HCT116 (cell line): ENCODE data around the gene ZBTB16. TPM values are rescaled to one million over a fixed set of nuclear protein-coding genes. Genes with fewer than 3 reads are reported as not detected.
A peak's percentile ranks its signal among the peaks of the same experiment; 100 is the strongest.

Experiments
- ATAC-seq: fragments of 200-7000 bp; cut with Tn5 transposase; 2 replicates; pipeline ENCODE4 v1.9.1; 2020; ENCODE audit warnings: mild to moderate bottlenecking, moderate library complexity
- BruUV-seq: library from RNA; stranded (reverse); fragments of 400-500 nt; replicated peaks from 2 replicates; lab custom pipeline; 2021; lab: Mats Ljungman, UMichigan
- CTCF ChIA-PET: fragments of 300-600 bp; sonication (Branson Sonifier 250); formaldehyde crosslinking; loops from one replicate; lab custom pipeline; 2021; ENCODE audit warnings: antibody characterized with exemption; lab: Charles Lee
- POLR2A ChIA-PET: fragments of 300-600, 350-600 bp; sonication (Branson Sonifier 250); formaldehyde crosslinking; loops from one replicate; lab custom pipeline; 2021; ENCODE audit warnings: antibody characterized with exemption; lab: Charles Lee
- RAD21 ChIA-PET, 2 experiments: fragments of 300-600 bp; sonication (Branson Sonifier 250); formaldehyde crosslinking; loops; one replicate each; lab custom pipeline; 2023; ENCODE audit warnings: low total read pairs in 2 of 2; ENCODE audit not compliant: uncharacterized antibody in 2 of 2, unreplicated experiment in 2 of 2, low non-redundant PET in 1 of 2; lab: Charles Lee
- DNase-seq: peaks from one replicate; pipeline ENCODE4 v3.0.0-alpha.2; 2010; ENCODE audit warnings: low read depth, low spot score
- H2AFZ ChIP-seq: fragments of 200-600 bp; shearing (Covaris generic), sonication (generic); 2 replicates; pipeline ENCODE4 v1.6.1; 2017; ENCODE audit warnings: low read depth, mixed run types, mixed read lengths, antibody characterized with exemption, low read length; ENCODE audit not compliant: poor library complexity, severe bottlenecking
- H3K27ac ChIP-seq: 2 replicates; pipeline ENCODE4 v1.5.1; 2012; ENCODE audit warnings: low read depth, low read length
- H3K27me3 ChIP-seq: fragments of 200-600 bp; sonication (generic); 2 replicates; pipeline ENCODE4 v1.6.1; 2016; ENCODE audit warnings: mixed run types, low read length, mixed read lengths; ENCODE audit not compliant: insufficient read depth
- H3K36me3 ChIP-seq, 2 experiments: fragments of 200-500 bp in 1 of 2; fragments of 200-600 bp in 1 of 2; sonication (Bioruptor generic) in 1 of 2; sonication (generic) in 1 of 2; 2 replicates each; pipeline versions ENCODE4 v1.5.1 to v1.6.1; 2014 to 2016; ENCODE audit warnings: low read length in 2 of 2, inconsistent platforms in 1 of 2, mixed read lengths in 1 of 2, mixed run types in 1 of 2; ENCODE audit not compliant: insufficient read depth in 2 of 2, control insufficient read depth in 1 of 2
- H3K4me1 ChIP-seq, 2 experiments: fragments of 200-600 bp in 1 of 2; sonication (generic) in 1 of 2; 2 replicates each; pipeline versions ENCODE4 v1.5.1 to v1.6.1; 2012 to 2017; ENCODE audit warnings: low read length in 2 of 2, inconsistent platforms in 1 of 2, mild to moderate bottlenecking in 1 of 2, mixed read lengths in 1 of 2, mixed run types in 1 of 2, moderate library complexity in 1 of 2; ENCODE audit not compliant: insufficient read depth in 2 of 2, control insufficient read depth in 1 of 2
- H3K4me2 ChIP-seq: fragments of 200-600 bp; sonication (generic); 2 replicates; pipeline ENCODE4 v1.6.1; 2017; ENCODE audit warnings: mixed run types, low read length, mixed read lengths
- H3K4me3 ChIP-seq, 2 experiments: fragments of 200-600 bp in 1 of 2; sonication (generic) in 1 of 2; replicated peaks in 1 of 2; 2 replicates each; pipeline ENCODE4 v1.5.1; 2011 to 2016; ENCODE audit warnings: low read length in 2 of 2, control low read depth in 1 of 2, low read depth in 1 of 2, mild to moderate bottlenecking in 1 of 2, mixed read lengths in 1 of 2, mixed run types in 1 of 2
- H3K79me2 ChIP-seq: fragments of 200-600 bp; sonication (generic); 2 replicates; pipeline ENCODE4 v1.6.1; 2017; ENCODE audit warnings: mild to moderate bottlenecking, mixed run types, low read length, moderate library complexity, mixed read lengths; ENCODE audit not compliant: insufficient read depth
- H3K9ac ChIP-seq: fragments of 200-600 bp; sonication (generic); 2 replicates; pipeline ENCODE4 v1.6.1; 2016; ENCODE audit warnings: low read length, mixed read lengths
- H3K9me2 ChIP-seq: fragments of 200-600 bp; sonication (generic), shearing (Covaris generic); 2 replicates; pipeline ENCODE4 v1.6.1; 2017; ENCODE audit warnings: mixed run types, mild to moderate bottlenecking, moderate library complexity; ENCODE audit not compliant: insufficient read depth
- H3K9me3 ChIP-seq, 2 experiments: fragments of 200-500 bp in 1 of 2; fragments of 200-600 bp in 1 of 2; sonication (Bioruptor generic) in 1 of 2; sonication (generic) in 1 of 2; 2 replicates each; pipeline ENCODE4 v1.6.1; 2014 to 2017; ENCODE audit warnings: low read length in 2 of 2, mixed read lengths in 2 of 2, inconsistent platforms in 1 of 2, low read depth in 1 of 2, mild to moderate bottlenecking in 1 of 2, mixed run types in 1 of 2, moderate library complexity in 1 of 2; ENCODE audit not compliant: control insufficient read depth in 1 of 2, insufficient read depth in 1 of 2
- H4K20me1 ChIP-seq: fragments of 200-600 bp; sonication (generic), shearing (Covaris generic); 2 replicates; pipeline ENCODE4 v1.6.1; 2017; ENCODE audit warnings: mixed run types, mild to moderate bottlenecking, moderate library complexity; ENCODE audit not compliant: insufficient read depth
- CTCF ChIP-seq, 3 experiments: fragments of 200-600 bp in 1 of 3; sonication (generic) in 1 of 3; IDR thresholded peaks in 2 of 3; conservative IDR thresholded peaks in 1 of 3; 2 replicates each; pipeline ENCODE4 v1.5.1; 2012 to 2017; ENCODE audit warnings: low read depth in 2 of 3, low read length in 2 of 3, antibody characterized with exemption in 1 of 3, borderline replicate concordance in 1 of 3, control low read depth in 1 of 3, mild to moderate bottlenecking in 1 of 3, mixed read lengths in 1 of 3, mixed run types in 1 of 3, moderate library complexity in 1 of 3; ENCODE audit not compliant: insufficient read depth in 1 of 3
- ZBTB33 ChIP-seq: IDR thresholded peaks from 2 replicates; pipeline ENCODE4 v1.6.1; 2011; ENCODE audit warnings: mild to moderate bottlenecking, low read length, moderate library complexity; ENCODE audit not compliant: insufficient replicate concordance; ENCODE audit errors: extremely low read depth
- intact Hi-C: fragments of 100-400 bp; cut with micrococcal nuclease; formaldehyde crosslinking; loops from 2 replicates; pipeline ENCODE4 v1.10.0; 2022
- total RNA-seq: library from RNA; stranded (reverse); gene quantifications from one replicate; pipeline ENCODE4 v1.2.1, GENCODE V29; 2021; ENCODE audit not compliant: unreplicated experiment

Gene ZBTB16
- total RNA-seq, 1 experiment from 2014 or later = 0.30 TPM

- H2AFZ ChIP-seq = no peak overlapping the region
- H3K9ac ChIP-seq = no peak overlapping the region
- no peak for DNase-seq
- H3K4me2 ChIP-seq = no peak overlapping the region
- no TSS peak for BruUV-seq
- no peak for TF ChIP-seq ZBTB33
- peak in 2 of 3 experiments; percentile 3 to 25; a peak in 1 of 6 replicates for TF ChIP-seq CTCF (IDR thresholded peaks at IDR 0.05 in 2 of 3, conservative IDR thresholded peaks at IDR 0.05 in 1 of 3; ENCODE audit: borderline replicate concordance in 1 of 3, insufficient read depth in 1 of 3, low read depth in 2 of 3, low read length in 2 of 3)
- TF ChIP-seq, all 23 proteins: peak for 1
- Histone ChIP-seq H3K36me3 (no peaks in the 10 kb centered on the region), H3K27me3 (peaks cover 68% of the 10 kb centered on the region), H3K4me3 (no peak overlapping the region), H3K4me1 (no peaks in the 10 kb centered on the region), H3K9me3 (no peaks in the 10 kb centered on the region), H4K20me1 (no peaks in the 10 kb centered on the region), H3K27ac (no peak overlapping the region), H3K9me2 (no peaks in the 10 kb centered on the region), H3K79me2 (no peaks in the 10 kb centered on the region)
- no peak for ATAC-seq
- RAD21 ChIA-PET = no interaction called here
- POLR2A ChIA-PET = no interaction called here
- CTCF ChIA-PET = no interaction called here
- intact Hi-C loops = loop anchor here (1.0 kb wide), 1 partner anchor 20 kb away; no protein-coding TSS in a partner anchor
These were observed 74.2 kb downstream of the ZBTB16 start for GRCh38 chr11:114133548-114134329.
